GM18505 (cell line): ENCODE data around the gene AFF3.

ENCODE experiments used
- ATAC-seq: cut with Tn5 transposase; IDR thresholded peaks from one replicate; pipeline ENCODE4 v1.9.1; 2021; ENCODE audit not compliant: unreplicated experiment
- POLR2A ChIP-seq: IDR thresholded peaks from 4 replicates; pipeline ENCODE4 v1.6.1; 2011; ENCODE audit warnings: borderline replicate concordance; ENCODE audit not compliant: insufficient read depth, insufficient read length; ENCODE audit errors: extremely low read depth

AFF3 gene

GRCh38 chr2:99852376-99852934 lies 289.9 kb downstream of the AFF3 start:
- no peak for TF ChIP-seq POLR2A
- no peak for ATAC-seq

- TF ChIP-seq POLR2A: no peak
- no peak for ATAC-seq
These were observed 290.6 kb downstream of the AFF3 start for GRCh38 chr2:99851811-99852210.

- no peak for TF ChIP-seq POLR2A
These were observed 291.3 kb downstream of the AFF3 start for GRCh38 chr2:99851089-99851488.

GRCh38 chr2:99850084-99850710 lies 292.2 kb downstream of the AFF3 start:
- no peak for ATAC-seq
- TF ChIP-seq POLR2A: no peak

More at GRCh38 chr2:99851089-99851488, 291.3 kb downstream of the AFF3 start:
- ATAC-seq: no peak

- no peak for TF ChIP-seq POLR2A
- no peak for ATAC-seq
These were observed 295.8 kb downstream of the AFF3 start for GRCh38 chr2:99846462-99847107.

- TF ChIP-seq POLR2A: no peak
- no peak for ATAC-seq
These were observed 297.1 kb downstream of the AFF3 start for GRCh38 chr2:99845296-99845695.

- no peak for ATAC-seq
- no peak for TF ChIP-seq POLR2A
These were observed 299.9 kb downstream of the AFF3 start for GRCh38 chr2:99842451-99842850.

- ATAC-seq: no peak
- TF ChIP-seq POLR2A: no peak
These were observed 300.6 kb downstream of the AFF3 start for GRCh38 chr2:99841749-99842148.

GRCh38 chr2:99840831-99841230 lies 301.6 kb downstream of the AFF3 start:
- no peak for ATAC-seq
- TF ChIP-seq POLR2A: no peak

GRCh38 chr2:99836690-99837605 lies 305.4 kb downstream of the AFF3 start:
- no peak for ATAC-seq
- no peak for TF ChIP-seq POLR2A

GRCh38 chr2:99834426-99834825 lies 308.0 kb downstream of the AFF3 start:
- TF ChIP-seq POLR2A: no peak
- ATAC-seq: no peak

GRCh38 chr2:99833586-99834201 lies 308.7 kb downstream of the AFF3 start:
- no peak for TF ChIP-seq POLR2A
- no peak for ATAC-seq

GRCh38 chr2:99832926-99833325 lies 309.5 kb downstream of the AFF3 start:
- ATAC-seq: no peak
- TF ChIP-seq POLR2A: no peak

- no peak for ATAC-seq
- no peak for TF ChIP-seq POLR2A
These were observed 310.6 kb downstream of the AFF3 start for GRCh38 chr2:99831772-99832171.
